NB4 (cell line): ENCODE measurements around the gene ASB14.

Experiments
- CTCF ChIP-seq: IDR thresholded peaks from one replicate; pipeline ENCODE4 v1.5.1; 2012; ENCODE audit warnings: low read depth, low read length
- MAX ChIP-seq: IDR thresholded peaks from 2 replicates; pipeline ENCODE4 v1.6.1; 2011; ENCODE audit warnings: low read depth, low read length
- MYC ChIP-seq: IDR thresholded peaks from 2 replicates; pipeline ENCODE4 v1.6.1; 2011; ENCODE audit warnings: low read depth, low read length
- POLR2A ChIP-seq: IDR thresholded peaks from 2 replicates; pipeline ENCODE4 v1.6.1; 2011; ENCODE audit warnings: mild to moderate bottlenecking; ENCODE audit not compliant: insufficient read length; ENCODE audit errors: extremely low read depth

GRCh38 chr3:57261929-57262328 is 30.6 kb downstream of the ASB14 start:
- TF ChIP-seq POLR2A (no peak), CTCF (no peak), MAX (no peak), MYC (no peak)
